ENCODE data around the gene DIDO1. TPM values are rescaled to one million over a fixed set of nuclear protein-coding genes. Genes with fewer than 3 reads are reported as not detected.

DIDO1 gene
- total and polyA plus RNA-seq, 2 of the 4 experiments (the other 2 are of a cell fraction) = 21.8 to 28.1 TPM

- no peak for TF ChIP-seq CEBPB (IDR thresholded peaks at IDR 0.05; ENCODE audit: low read depth, low read length)
Observed at GRCh38 chr20:62970307-62971210, 44.3 kb upstream of the DIDO1 start (continued).

GRCh38 chr20:62969939-62970306, 43.6 kb upstream of the DIDO1 start:
- no peak overlapping the region for H4K5ac ChIP-seq (ENCODE audit: low read depth, low read length)
- intact Hi-C loops (cut with micrococcal nuclease) (no loop called here), dilution Hi-C loops (cut with HindIII; ENCODE audit: low sequenced_read_pairs, unreplicated experiment) (no loop called here), in situ Hi-C loops (cut with MboI; ENCODE audit: low sequenced_read_pairs) (no loop called here)
- H4K8ac ChIP-seq (ENCODE audit: low read depth in 2 of 2, low read length in 2 of 2) = no peak overlapping the region
- H3K4ac ChIP-seq (ENCODE audit: low read depth, low read length) = no peak overlapping the region
- no peaks in the 10 kb centered on the region for H3K79me1 ChIP-seq (ENCODE audit: low read depth in 1 of 2, low read length in 2 of 2)
- no peaks in the 10 kb centered on the region for H3K4me1 ChIP-seq (ENCODE audit: control insufficient read depth, insufficient read depth, low read length)
- H3K27ac ChIP-seq (ENCODE audit: insufficient read depth, low read length) = no peak overlapping the region
- no peak overlapping the region for H3K14ac ChIP-seq (replicated peaks; ENCODE audit: low read depth, low read length)
- WGBS, 2 experiments (ENCODE audit: extremely low coverage in 2 of 2, insufficient read length in 1 of 2) = 81% methylated on average over 3 of the region's 8 CpGs; no CpG with 5 or more reads in 1 of the 2 experiments
- no peak overlapping the region for H2BK120ac ChIP-seq (ENCODE audit: low read depth, low read length)
- H3K36me3 ChIP-seq (ENCODE audit: control insufficient read depth, insufficient read depth, low read length) = no peaks in the 10 kb centered on the region
- BruUV-seq (replicated peaks) = no TSS peak
- H2AFZ ChIP-seq (replicated peaks; ENCODE audit: low read length, poor library complexity) = no peak overlapping the region
- no peak overlapping the region for H2BK5ac ChIP-seq (ENCODE audit: low read depth, low read length, poor library complexity, severe bottlenecking)
- no peak overlapping the region for H2BK20ac ChIP-seq (ENCODE audit: low read depth, low read length)
- H2AK5ac ChIP-seq (ENCODE audit: low read depth, low read length) = no peak overlapping the region
- CTCF ChIA-PET = no interaction called here
- DNase-seq (no peak), ATAC-seq (ENCODE audit: low read depth) (no peak)
- POLR2A ChIA-PET (ENCODE audit: unreplicated experiment) = no interaction called here
- no peak overlapping the region for H3K4me3 ChIP-seq (ENCODE audit: insufficient read depth, low read depth, low read length)
- H3K9me3 ChIP-seq (ENCODE audit: control insufficient read depth, insufficient read depth, low read length) = no peaks in the 10 kb centered on the region
- no peaks in the 10 kb centered on the region for H3K9me1 ChIP-seq (ENCODE audit: insufficient read depth, low read length)
- H3K56ac ChIP-seq (ENCODE audit: extremely low read depth, insufficient read depth, low read length) = no peak overlapping the region
- H4K91ac ChIP-seq (ENCODE audit: insufficient read depth, low read depth, low read length) = no peak overlapping the region
- no peak overlapping the region for H3K9ac ChIP-seq (ENCODE audit: low read depth, low read length)
- no peak overlapping the region for H2BK15ac ChIP-seq (ENCODE audit: low read depth, low read length)
- H3K4me2 ChIP-seq (ENCODE audit: low read depth, low read length) = no peak overlapping the region
- H3K18ac ChIP-seq (ENCODE audit: low read depth, low read length) = no peak overlapping the region
- H3K27me3 ChIP-seq (ENCODE audit: control insufficient read depth, insufficient read depth, low read length) = peaks cover 53% of the 10 kb centered on the region
- H2AK9ac ChIP-seq (replicated peaks; ENCODE audit: low read depth, low read length, poor library complexity) = no peak overlapping the region
- H3K23ac ChIP-seq (ENCODE audit: low read depth, low read length) = no peak overlapping the region
- no peaks in the 10 kb centered on the region for H4K20me1 ChIP-seq (ENCODE audit: insufficient read depth, low read length)
- TF ChIP-seq ELK1 (IDR thresholded peaks at IDR 0.05; ENCODE audit: borderline replicate concordance, low read depth, low read length) (no peak), MAZ (IDR thresholded peaks at IDR 0.05; ENCODE audit: borderline replicate concordance, low read depth, low read length) (no peak), RCOR1 (IDR thresholded peaks at IDR 0.05; ENCODE audit: insufficient replicate concordance, low read length) (no peak), MAFK (IDR thresholded peaks at IDR 0.05; ENCODE audit: low read depth, low read length) (no peak), POLR2A (IDR thresholded peaks at IDR 0.05; ENCODE audit: low read depth, low read length) (no peak), RFX5 (IDR thresholded peaks at IDR 0.05; ENCODE audit: low read depth, low read length) (no peak), CTCF (conservative IDR thresholded peaks at IDR 0.05; ENCODE audit: low read depth, low read length) (no peak), BHLHE40 (IDR thresholded peaks at IDR 0.05; ENCODE audit: low read depth, low read length) (no peak), RAD21 (IDR thresholded peaks at IDR 0.05; ENCODE audit: low read length) (no peak), CHD1 (IDR thresholded peaks at IDR 0.05; ENCODE audit: low read depth, low read length) (no peak), USF2 (IDR thresholded peaks at IDR 0.05; ENCODE audit: low read depth, low read length) (no peak), NFE2L2 (IDR thresholded peaks at IDR 0.05; ENCODE audit: low read depth, low read length) (no peak)

Data from IMR-90 (cell line).